Rectal smooth muscle tissue (tissue), 1 donor: ENCODE data around the gene ZBTB7C.

ENCODE experiments used
- H3K27ac ChIP-seq: one replicate; pipeline ENCODE4 v1.7.0; 2013; ENCODE audit warnings: low read depth, low read length, inconsistent platforms
- H3K27me3 ChIP-seq: one replicate; pipeline ENCODE4 v1.7.0; 2013; ENCODE audit warnings: low read length; ENCODE audit not compliant: control insufficient read depth, insufficient read depth
- H3K36me3 ChIP-seq: one replicate; pipeline ENCODE4 v1.7.0; 2013; ENCODE audit warnings: low read length; ENCODE audit not compliant: control insufficient read depth, insufficient read depth
- H3K4me1 ChIP-seq: one replicate; pipeline ENCODE4 v1.7.0; 2013; ENCODE audit warnings: low read length; ENCODE audit not compliant: control insufficient read depth, insufficient read depth
- H3K4me3 ChIP-seq: one replicate; pipeline ENCODE4 v1.7.0; 2013; ENCODE audit warnings: low read length
- H3K9ac ChIP-seq: one replicate; pipeline ENCODE4 v1.7.0; 2013; ENCODE audit warnings: low read length

The ZBTB7C gene

GRCh38 chr18:48213791-48214190 lies 195.4 kb downstream of the ZBTB7C start:
- Histone ChIP-seq H3K4me1 (no peaks in the 10 kb centered on the region), H3K4me3 (no peak overlapping the region), H3K9ac (no peak overlapping the region), H3K36me3 (no peaks in the 10 kb centered on the region), H3K27ac (no peak overlapping the region), H3K27me3 (no peaks in the 10 kb centered on the region)

- Histone ChIP-seq H3K4me3 (no peak overlapping the region), H3K27ac (no peak overlapping the region), H3K9ac (no peak overlapping the region), H3K27me3 (no peaks in the 10 kb centered on the region), H3K4me1 (no peaks in the 10 kb centered on the region), H3K36me3 (no peaks in the 10 kb centered on the region)
These were observed 200.6 kb downstream of the ZBTB7C start for GRCh38 chr18:48208432-48209140.

- no peaks in the 10 kb centered on the region for H3K27me3 ChIP-seq
- no peak overlapping the region for H3K27ac ChIP-seq
These were observed 201.4 kb downstream of the ZBTB7C start for GRCh38 chr18:48207733-48208132.

GRCh38 chr18:48206887-48207286 lies 202.3 kb downstream of the ZBTB7C start:
- Histone ChIP-seq H3K27ac (no peak overlapping the region), H3K36me3 (no peaks in the 10 kb centered on the region), H3K4me3 (no peak overlapping the region), H3K27me3 (peaks cover under 1% of the 10 kb centered on the region), H3K9ac (no peak overlapping the region), H3K4me1 (no peaks in the 10 kb centered on the region)

More at GRCh38 chr18:48207733-48208132, 201.4 kb downstream of the ZBTB7C start:
- H3K4me3 ChIP-seq, result no peak overlapping the region
- no peaks in the 10 kb centered on the region for H3K36me3 ChIP-seq
- no peak overlapping the region for H3K9ac ChIP-seq
- no peaks in the 10 kb centered on the region for H3K4me1 ChIP-seq

- Histone ChIP-seq H3K4me1 (no peaks in the 10 kb centered on the region), H3K9ac (no peak overlapping the region), H3K36me3 (no peaks in the 10 kb centered on the region), H3K27ac (no peak overlapping the region), H3K27me3 (peaks cover 2% of the 10 kb centered on the region), H3K4me3 (no peak overlapping the region)
These were observed 205.1 kb downstream of the ZBTB7C start for GRCh38 chr18:48203961-48204666.

GRCh38 chr18:48203288-48203945 lies 205.8 kb downstream of the ZBTB7C start:
- H3K9ac ChIP-seq, result no peak overlapping the region
- no peaks in the 10 kb centered on the region for H3K36me3 ChIP-seq
- no peak overlapping the region for H3K4me3 ChIP-seq
- peaks cover 2% of the 10 kb centered on the region for H3K27me3 ChIP-seq
- no peak overlapping the region for H3K27ac ChIP-seq
- H3K4me1 ChIP-seq, result no peaks in the 10 kb centered on the region

GRCh38 chr18:48202350-48203260 lies 206.6 kb downstream of the ZBTB7C start:
- Histone ChIP-seq H3K4me3 (no peak overlapping the region), H3K27ac (no peak overlapping the region), H3K9ac (no peak overlapping the region), H3K4me1 (no peaks in the 10 kb centered on the region), H3K36me3 (no peaks in the 10 kb centered on the region), H3K27me3 (peaks cover 2% of the 10 kb centered on the region)

GRCh38 chr18:48202006-48202348 lies 207.2 kb downstream of the ZBTB7C start:
- Histone ChIP-seq H3K27me3 (peaks cover 2% of the 10 kb centered on the region), H3K36me3 (no peaks in the 10 kb centered on the region), H3K4me1 (no peaks in the 10 kb centered on the region), H3K4me3 (no peak overlapping the region), H3K27ac (no peak overlapping the region), H3K9ac (no peak overlapping the region)

GRCh38 chr18:48201337-48202005 lies 207.7 kb downstream of the ZBTB7C start:
- Histone ChIP-seq H3K27me3 (peaks cover 2% of the 10 kb centered on the region), H3K27ac (no peak overlapping the region), H3K36me3 (no peaks in the 10 kb centered on the region), H3K4me3 (no peak overlapping the region), H3K4me1 (no peaks in the 10 kb centered on the region), H3K9ac (no peak overlapping the region)

GRCh38 chr18:48200631-48201336 lies 208.4 kb downstream of the ZBTB7C start:
- H3K27ac ChIP-seq, result no peak overlapping the region
- no peaks in the 10 kb centered on the region for H3K36me3 ChIP-seq
- H3K27me3 ChIP-seq, result peaks cover 2% of the 10 kb centered on the region
- H3K9ac ChIP-seq, result no peak overlapping the region
- H3K4me3 ChIP-seq, result no peak overlapping the region
- no peaks in the 10 kb centered on the region for H3K4me1 ChIP-seq

GRCh38 chr18:48199399-48199798 lies 209.8 kb downstream of the ZBTB7C start:
- Histone ChIP-seq H3K9ac (no peak overlapping the region), H3K27ac (no peak overlapping the region), H3K4me1 (no peaks in the 10 kb centered on the region)

More at GRCh38 chr18:48199399-48199798, 209.8 kb downstream of the ZBTB7C start:
- Histone ChIP-seq H3K4me3 (no peak overlapping the region), H3K27me3 (peaks cover 2% of the 10 kb centered on the region), H3K36me3 (no peaks in the 10 kb centered on the region)
